ENCODE results near the gene PKIG.

The PKIG gene

GRCh38 chr20:44580581-44581268 lies 1.7 kb upstream of the PKIG start:
- Mint-ChIP-seq H3K4me3 (no peak overlapping the region), H3K9me3 (no peaks in the 10 kb centered on the region), H3K36me3 (ENCODE audit: low read depth) (no peaks in the 10 kb centered on the region), H3K27ac (peak overlapping the region; percentile 95 to 98 (median 95)), H3K4me1 (peaks cover 70% of the 10 kb centered on the region), H3K27me3 (ENCODE audit: low read depth) (no peaks in the 10 kb centered on the region)
- no peak for TF ChIP-seq CTCF (IDR thresholded peaks at IDR 0.05; ENCODE audit: unreplicated experiment in 3 of 3)

- no peaks in the 10 kb centered on the region for H3K9me3 Mint-ChIP-seq
- peaks cover 67% of the 10 kb centered on the region for H3K4me1 Mint-ChIP-seq
- H3K4me3 Mint-ChIP-seq = peak overlapping the region; percentile 66 to 83 (median 83)
- H3K27me3 Mint-ChIP-seq (ENCODE audit: low read depth) = no peaks in the 10 kb centered on the region
- peak overlapping the region; percentile 95 to 98 (median 95) for H3K27ac Mint-ChIP-seq
- H3K36me3 Mint-ChIP-seq (ENCODE audit: low read depth) = no peaks in the 10 kb centered on the region
- no peak for TF ChIP-seq CTCF (IDR thresholded peaks at IDR 0.05; ENCODE audit: unreplicated experiment in 3 of 3)
These were observed 864 bp upstream of the PKIG start for GRCh38 chr20:44581515-44581914.

GRCh38 chr20:44583157-44583556 lies 778 bp downstream of the PKIG start:
- no peak for TF ChIP-seq CTCF (IDR thresholded peaks at IDR 0.05; ENCODE audit: unreplicated experiment in 3 of 3)
- H3K4me1 Mint-ChIP-seq = peaks cover 75% of the 10 kb centered on the region
- no peaks in the 10 kb centered on the region for H3K27me3 Mint-ChIP-seq (ENCODE audit: low read depth)
- H3K27ac Mint-ChIP-seq = peak overlapping the region; percentile 95 to 98 (median 95)
- H3K36me3 Mint-ChIP-seq (ENCODE audit: low read depth) = no peaks in the 10 kb centered on the region
- H3K9me3 Mint-ChIP-seq = no peaks in the 10 kb centered on the region
- H3K4me3 Mint-ChIP-seq = peak overlapping the region; percentile 51 to 83 (median 83)

- Mint-ChIP-seq H3K9me3 (no peaks in the 10 kb centered on the region), H3K4me3 (peak overlapping the region in 2 of 3 experiments; percentile 83), H3K36me3 (ENCODE audit: low read depth) (no peaks in the 10 kb centered on the region), H3K27ac (peak overlapping the region; percentile 95 to 98 (median 95)), H3K27me3 (ENCODE audit: low read depth) (no peaks in the 10 kb centered on the region), H3K4me1 (peaks cover 73% of the 10 kb centered on the region)
- TF ChIP-seq CTCF (IDR thresholded peaks at IDR 0.05; ENCODE audit: unreplicated experiment in 3 of 3) = no peak
These were observed 1.8 kb downstream of the PKIG start for GRCh38 chr20:44584162-44584561.

- Mint-ChIP-seq H3K4me1 (peaks cover 71% of the 10 kb centered on the region), H3K27ac (peak overlapping the region; percentile 54 to 63 (median 62)), H3K4me3 (peak overlapping the region in 2 of 3 experiments; percentile 7 to 66), H3K36me3 (ENCODE audit: low read depth) (peaks cover 8% of the 10 kb centered on the region), H3K9me3 (no peaks in the 10 kb centered on the region), H3K27me3 (ENCODE audit: low read depth) (no peaks in the 10 kb centered on the region)
- TF ChIP-seq CTCF (IDR thresholded peaks at IDR 0.05; ENCODE audit: unreplicated experiment in 3 of 3) = no peak
These were observed 2.9 kb downstream of the PKIG start for GRCh38 chr20:44585057-44585963.
